HG02938 (cell line): ENCODE measurements around the gene CCDC188.

Source experiments
- ATAC-seq: cut with Tn5 transposase; IDR thresholded peaks from one replicate; pipeline ENCODE4 v1.9.1; 2021; ENCODE audit warnings: mild to moderate bottlenecking, moderate library complexity; ENCODE audit not compliant: unreplicated experiment

CCDC188 gene

DNA sequence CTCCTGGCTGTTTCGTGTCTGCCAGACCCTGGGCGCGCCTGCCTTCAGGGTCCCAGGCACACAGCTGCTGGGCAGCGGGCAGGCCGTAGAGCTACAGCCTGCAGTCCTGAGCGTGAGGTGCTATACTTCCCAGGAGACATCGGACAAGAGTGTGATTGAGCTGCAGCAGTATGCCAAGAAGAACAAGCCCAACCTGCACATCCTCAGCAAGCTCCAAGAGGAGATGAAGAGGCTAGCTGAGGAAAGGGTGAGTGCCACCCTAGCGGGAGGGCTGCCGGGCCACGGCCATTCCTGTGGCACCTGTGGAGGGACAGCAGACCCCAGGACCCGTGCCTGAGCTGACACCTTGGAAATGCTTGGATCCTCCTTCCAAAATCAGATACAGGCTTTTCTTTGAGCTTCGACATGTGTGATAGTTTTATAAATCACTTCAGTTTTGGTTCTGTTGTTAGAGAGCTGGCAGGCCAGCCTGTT, 42.1 kb downstream of the CCDC188 start:
- ATAC-seq: no peak

- ATAC-seq: no peak
These were observed 42.7 kb downstream of the CCDC188 start for GRCh38 chr22:20107951-20108756.

DNA sequence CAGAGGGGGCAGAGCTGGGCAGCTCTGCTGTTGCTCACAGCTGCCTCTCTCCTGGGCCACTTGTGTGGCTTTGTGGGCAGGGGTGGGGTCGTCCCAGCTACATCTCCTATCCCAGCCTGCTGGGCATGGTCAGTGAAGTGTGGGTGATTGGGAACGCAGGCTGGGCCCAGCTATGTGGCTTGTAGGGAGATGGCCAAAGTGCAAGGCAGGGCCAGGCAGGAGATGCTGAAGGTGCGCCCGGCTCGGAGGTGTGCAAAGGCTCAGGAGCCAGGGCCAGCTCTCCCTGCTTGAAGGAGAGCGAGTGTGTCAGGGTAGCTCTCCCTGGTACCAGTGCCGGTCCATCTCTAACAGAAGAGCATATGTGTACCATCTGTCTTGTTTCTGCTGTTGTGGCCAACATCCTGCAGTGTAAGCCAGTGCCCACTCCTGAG, 43.4 kb downstream of the CCDC188 start:
- ATAC-seq: no peak

DNA sequence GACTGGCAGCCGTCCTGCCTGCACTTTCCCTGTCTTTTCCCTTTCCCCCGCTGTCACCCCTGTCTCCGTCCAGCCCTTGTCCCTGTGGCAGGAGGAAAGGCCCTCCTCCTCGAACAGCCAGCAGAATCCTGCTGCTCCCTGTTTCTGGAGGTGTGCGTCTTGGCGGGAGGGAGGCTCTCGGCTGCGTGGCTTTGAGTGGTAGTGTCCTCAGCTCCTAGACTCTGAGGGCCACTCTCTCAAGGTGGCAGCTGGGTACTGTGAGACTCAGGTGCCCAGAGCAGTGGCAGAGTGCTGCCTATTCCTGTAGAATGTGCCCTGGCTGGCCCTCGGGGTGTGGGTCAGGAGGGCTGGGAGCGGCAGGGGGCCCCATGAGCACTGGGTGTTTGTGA, 44.0 kb downstream of the CCDC188 start:
- no peak for ATAC-seq

DNA sequence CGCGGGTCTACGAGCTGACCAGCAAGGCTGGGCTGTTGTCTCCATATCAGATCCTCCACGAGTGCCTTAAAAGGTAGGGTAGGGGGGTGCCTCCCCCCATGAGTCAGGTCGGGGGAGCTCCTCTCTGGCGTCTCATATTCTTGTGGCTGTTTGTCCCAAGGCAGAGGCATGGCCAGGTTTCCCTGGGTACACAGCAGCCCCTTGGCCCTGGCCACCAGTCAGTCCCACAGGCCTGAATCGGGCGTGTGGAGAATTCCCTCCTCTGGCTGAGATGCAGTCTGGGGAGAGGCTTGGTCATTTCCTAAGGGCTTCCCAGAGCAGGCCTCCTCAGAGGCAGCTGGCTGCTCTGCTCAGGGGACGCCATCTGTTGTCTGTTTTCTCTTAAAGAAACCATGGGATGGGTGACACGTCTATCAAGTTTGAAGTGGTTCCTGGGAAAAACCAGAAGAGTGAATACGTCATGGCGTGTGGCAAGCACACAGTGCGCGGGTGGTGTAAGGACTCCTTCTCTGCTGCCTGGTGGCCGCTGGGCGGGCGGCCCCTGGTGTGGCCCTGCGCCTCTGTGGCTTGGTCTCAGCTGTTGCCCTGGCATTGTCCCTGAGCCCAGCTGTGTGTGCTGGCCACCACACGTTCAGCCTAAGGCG, 44.5 kb downstream of the CCDC188 start:
- ATAC-seq: no peak

DNA sequence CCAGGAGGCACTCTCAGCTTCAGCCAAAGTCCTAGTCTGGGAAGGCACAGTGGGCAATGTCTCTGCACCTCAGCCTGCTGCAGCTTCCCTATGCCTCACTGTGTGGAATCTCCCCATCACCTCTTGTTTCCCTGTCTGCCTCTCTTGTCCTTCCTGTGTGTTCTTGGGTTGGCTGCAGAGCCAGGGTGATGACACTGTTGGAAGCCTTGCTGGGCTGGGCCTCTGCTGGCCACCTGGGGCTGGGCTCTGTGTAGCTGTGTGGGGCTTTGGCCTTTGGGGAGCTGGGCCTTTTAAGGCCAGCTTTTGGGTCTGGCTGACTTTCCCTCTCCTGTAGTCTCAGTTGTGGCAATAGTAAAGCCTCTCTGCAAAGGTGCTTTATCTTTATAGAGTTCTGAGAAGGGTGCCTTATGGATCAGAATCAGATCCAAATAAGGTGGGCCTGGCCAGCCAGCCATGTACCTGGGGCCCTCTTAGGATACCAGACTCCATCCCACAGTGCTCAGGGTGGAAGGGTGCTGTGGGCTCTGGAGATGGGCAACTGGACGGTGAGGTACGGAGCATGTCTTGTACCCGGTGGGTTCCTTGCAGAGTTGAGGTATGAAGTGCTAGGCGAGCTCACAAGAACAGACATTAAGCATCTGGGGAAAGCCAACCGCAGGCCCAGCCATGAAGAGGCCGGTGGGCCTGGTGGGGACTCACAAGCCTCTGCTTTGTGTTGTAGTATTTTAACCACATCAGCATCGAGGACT, 45.2 kb downstream of the CCDC188 start:
- ATAC-seq: no peak

GRCh38 chr22:20102203-20102780, 48.6 kb downstream of the CCDC188 start:
- no peak for ATAC-seq

DNA sequence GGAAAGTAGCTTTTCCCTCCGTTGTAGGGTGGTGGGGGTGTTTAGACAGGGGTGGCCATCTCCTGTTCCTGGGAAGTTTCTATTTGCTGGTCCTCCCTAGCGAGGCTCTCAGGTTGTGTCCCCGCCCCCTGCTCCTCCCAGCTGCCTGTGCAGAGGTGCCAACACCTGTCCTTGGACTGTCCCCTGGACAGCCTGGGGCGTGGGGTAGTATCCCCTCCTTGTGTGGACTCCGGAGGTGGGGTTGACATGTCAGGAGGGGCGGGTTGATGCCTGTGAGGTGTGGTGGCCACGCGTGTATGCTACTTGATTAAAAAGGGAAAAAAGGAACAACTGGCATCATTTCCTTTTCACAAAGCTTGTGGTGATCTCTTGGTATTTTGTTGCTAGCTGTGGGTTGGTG, 49.2 kb downstream of the CCDC188 start:
- ATAC-seq: no peak

DNA sequence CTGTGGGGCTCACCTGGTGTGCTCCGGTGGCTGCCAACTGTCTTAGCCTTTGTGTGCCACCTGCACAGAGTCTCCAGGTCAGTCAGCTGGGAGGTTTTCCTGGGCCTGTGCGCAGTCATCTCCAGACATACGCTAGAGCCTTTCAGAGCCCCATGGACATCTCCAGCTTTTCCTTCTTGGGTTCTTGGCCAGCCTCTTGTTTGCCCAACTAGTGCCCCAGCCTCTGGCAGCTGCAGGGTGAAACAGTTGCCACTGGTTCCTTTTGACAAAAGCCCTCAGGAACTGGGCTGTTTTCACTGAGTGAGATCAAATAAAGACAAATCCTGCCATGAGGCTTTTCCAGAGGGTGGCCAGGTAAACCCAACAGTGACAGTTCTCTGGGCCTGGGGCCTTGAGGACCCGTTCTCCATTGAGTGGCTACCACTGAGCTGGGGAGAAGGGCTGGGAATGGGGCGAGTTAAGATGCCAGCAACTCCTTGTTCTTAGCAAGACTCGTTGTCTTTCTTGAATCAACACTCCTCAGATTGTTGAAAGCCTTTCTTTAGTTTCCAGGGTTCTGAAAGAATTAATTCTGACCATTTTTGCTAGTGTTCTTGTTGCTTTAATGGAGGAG, 51.6 kb downstream of the CCDC188 start:
- no peak for ATAC-seq
